ENCODE results near the gene PLAAT5.

Gene PLAAT5

GRCh38 chr11:63511048-63511748 lies 20.2 kb upstream of the PLAAT5 start:
- no peak for DNase-seq (ENCODE audit: low spot score)

DNA sequence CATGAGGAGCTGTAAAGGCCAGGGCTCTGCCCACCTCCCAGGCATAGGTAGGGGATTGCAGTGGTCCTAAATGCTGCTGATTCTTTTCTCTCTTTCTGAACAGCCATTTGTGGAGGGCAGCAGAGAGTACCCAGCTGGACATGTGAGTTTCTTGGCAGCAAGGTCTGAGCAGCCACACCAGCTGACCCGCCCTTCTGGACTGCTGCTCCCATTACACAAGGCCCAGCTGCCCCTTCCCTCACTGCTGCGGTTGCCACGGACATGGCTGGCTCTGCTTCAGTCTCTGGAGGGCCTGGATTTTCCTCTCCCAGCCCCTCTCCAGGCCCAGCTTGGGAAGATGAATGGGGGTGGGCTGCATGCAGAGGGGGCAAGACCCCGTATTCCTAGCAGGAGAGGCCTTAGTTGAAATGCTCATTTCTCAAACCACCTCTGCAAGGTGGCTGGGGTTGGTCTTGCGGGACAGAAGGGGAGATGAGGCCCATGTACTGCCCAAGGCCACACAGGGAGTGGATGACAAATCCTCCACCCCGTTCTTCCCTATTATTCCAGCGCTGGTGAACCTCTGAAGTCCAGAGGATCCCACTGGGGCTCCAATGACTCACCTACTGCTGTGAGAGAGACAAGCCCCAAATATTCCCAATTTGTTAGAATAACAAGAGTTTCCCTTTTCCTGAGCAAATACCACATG lies 19.5 kb upstream of the PLAAT5 start:
- DNase-seq (ENCODE audit: low spot score), result no peak

GRCh38 chr11:63508745-63509144 lies 17.8 kb upstream of the PLAAT5 start:
- DNase-seq (ENCODE audit: low spot score), result no peak

- DNase-seq (ENCODE audit: low spot score), result peak; percentile 45
Measured at GRCh38 chr11:63508009-63508408, 17.0 kb upstream of the PLAAT5 start.

DNA sequence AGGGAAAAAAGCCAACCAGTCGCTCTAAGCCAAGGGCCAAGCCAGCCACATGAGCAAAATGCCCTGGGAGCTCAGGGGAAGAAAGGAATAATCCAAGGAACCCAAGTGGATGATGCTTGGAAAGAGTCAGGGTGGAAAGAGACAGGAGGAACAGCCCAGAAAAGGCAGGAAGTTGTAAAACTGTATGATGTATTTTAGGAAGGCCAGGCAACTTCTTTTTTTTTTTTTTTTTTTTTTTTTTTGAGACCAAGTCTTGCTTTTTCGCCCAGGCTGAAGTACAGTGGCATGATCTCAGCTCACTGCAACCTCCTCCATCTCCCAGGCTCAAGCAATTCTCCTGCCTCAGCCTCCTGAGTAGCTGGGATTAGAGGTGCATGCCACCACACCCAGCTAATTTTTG lies 16.5 kb upstream of the PLAAT5 start:
- DNase-seq (ENCODE audit: low spot score), result no peak

DNA sequence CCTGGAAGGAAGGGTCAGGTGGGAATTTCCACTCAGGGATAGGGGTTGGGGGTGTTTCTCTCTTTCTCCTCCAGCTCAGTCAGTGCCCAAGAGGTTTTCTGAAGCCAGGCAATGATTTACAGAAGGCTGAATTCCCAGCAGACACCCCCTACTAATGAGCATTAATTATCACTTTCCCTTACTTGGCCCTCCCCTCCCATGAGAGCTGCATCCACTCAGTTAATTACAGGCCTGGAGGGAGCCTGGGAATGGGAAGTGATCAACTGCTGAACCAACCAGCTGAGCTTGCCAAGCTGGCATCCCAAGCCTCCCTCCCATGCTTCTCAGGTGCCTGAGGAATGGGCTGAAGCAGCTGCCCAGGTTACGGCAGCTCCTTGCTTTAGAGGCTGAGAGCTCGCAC lies 15.9 kb upstream of the PLAAT5 start:
- DNase-seq (ENCODE audit: low spot score), result no peak

- DNase-seq (ENCODE audit: low spot score), result no peak
Measured at GRCh38 chr11:63505857-63506528, 15.0 kb upstream of the PLAAT5 start, which contains the start of gene LGALS12. Gene LGALS12, plus strand, starts transcription at chr11:63506084. Its CDS starts 375 bp downstream, at chr11:63506459.

GRCh38 chr11:63504933-63505586 lies 14.1 kb upstream of the PLAAT5 start:
- no peak for DNase-seq (ENCODE audit: low spot score)

DNA sequence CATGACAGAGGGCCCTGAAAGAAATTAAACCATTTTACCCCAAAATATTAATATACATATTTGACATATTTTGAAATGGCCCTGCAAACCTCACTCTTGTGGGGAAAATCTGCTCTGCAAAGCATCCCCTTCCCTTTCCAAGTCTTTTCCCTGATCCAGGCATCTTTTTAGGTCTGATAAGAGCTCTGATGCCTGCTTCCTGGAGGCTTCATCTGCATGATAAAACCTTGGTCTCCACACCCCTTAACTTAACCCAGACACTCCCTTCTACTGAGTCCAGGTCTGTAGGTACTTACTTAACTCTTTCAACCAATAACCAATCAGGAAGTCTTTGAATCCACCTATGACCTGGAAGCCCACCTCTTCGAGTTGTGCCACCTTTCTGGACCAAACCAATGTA lies 13.1 kb upstream of the PLAAT5 start:
- DNase-seq (ENCODE audit: low spot score), result no peak

GRCh38 chr11:63503492-63503891 lies 12.5 kb upstream of the PLAAT5 start:
- DNase-seq (ENCODE audit: low spot score), result no peak

- DNase-seq (ENCODE audit: low spot score), result no peak
Measured at GRCh38 chr11:63502252-63502820, 11.4 kb upstream of the PLAAT5 start.

- no peak for DNase-seq (ENCODE audit: low spot score)
Measured at GRCh38 chr11:63501236-63501635, 10.3 kb upstream of the PLAAT5 start.

DNA sequence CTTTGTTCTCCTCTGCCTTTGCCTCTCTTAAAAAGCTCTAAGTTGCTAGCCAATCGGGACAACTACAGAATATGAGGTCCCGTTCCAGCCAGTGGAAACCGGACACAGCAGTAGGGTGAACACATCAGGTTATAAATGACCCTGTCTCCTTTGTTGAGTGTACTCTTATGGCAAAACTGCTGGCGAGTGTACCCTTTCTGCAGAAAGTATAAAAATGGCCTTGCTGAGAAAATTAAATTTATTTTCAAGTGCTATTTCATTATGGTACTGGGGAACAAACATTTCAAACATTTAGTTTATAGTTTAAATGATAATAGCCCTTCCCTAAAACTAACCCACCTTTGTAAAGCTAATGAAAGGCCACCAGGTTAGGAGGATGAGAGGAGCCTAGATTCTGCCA lies 8.9 kb upstream of the PLAAT5 start:
- no peak for DNase-seq (ENCODE audit: low spot score)

DNA sequence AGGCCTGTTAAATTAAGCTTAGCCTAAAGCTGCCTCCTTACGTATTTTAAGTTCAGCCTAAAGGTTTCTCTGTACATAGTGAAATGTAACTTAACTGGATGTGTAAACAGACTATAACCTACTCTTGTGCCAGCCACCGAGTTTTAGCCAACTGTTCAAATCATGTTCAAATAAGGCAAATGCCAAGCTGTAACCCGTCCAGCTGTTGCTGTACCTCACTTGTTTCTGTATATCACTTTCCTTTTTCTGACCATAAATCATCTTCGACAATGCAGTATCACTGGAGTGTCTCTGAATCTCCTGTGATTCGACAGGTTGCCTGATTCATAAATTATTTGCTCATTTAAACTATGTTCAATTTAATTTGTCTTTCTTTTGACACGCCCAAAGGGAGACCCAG lies 4.0 kb upstream of the PLAAT5 start:
- no peak for DNase-seq (ENCODE audit: low spot score)

DNA sequence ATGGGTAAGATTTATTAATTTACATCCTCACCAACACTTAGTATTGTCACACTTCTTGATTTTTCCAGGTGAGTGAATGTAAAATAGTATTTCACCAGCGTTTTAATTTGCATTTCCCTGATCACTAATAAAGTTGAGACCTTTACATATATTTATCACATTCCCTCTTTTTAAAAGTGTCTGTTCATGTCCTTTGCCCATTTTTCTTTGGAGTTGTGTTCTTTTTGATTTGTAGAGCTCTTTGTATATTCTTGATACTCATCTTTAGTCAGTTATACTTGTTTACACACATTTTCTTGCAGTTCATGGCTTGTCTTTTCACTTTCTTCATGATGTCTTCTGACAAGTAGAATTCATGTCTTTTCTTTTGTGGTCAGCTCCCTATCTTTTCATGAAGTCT lies 2.2 kb upstream of the PLAAT5 start:
- no peak for DNase-seq (ENCODE audit: low spot score)

DNA sequence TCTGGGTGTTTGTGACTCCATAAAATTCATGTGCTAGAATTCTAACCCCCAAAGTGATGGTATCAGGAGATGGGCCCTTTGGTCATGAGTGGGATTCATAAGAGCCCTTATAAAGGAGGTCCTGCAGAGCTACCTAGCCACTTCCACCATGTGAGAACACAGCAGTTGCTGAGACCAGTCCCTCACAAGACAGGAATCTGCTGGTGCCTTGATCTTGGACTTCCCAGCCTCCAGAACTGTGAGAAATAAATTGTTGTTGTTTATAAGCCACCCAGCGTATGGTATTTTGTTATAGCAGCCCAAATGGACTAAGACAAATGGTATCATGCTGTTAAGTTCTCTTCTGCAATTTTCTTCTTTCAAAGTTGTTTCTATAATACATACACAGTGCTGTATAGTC lies 1.5 kb upstream of the PLAAT5 start:
- DNase-seq (ENCODE audit: low spot score), result no peak

DNA sequence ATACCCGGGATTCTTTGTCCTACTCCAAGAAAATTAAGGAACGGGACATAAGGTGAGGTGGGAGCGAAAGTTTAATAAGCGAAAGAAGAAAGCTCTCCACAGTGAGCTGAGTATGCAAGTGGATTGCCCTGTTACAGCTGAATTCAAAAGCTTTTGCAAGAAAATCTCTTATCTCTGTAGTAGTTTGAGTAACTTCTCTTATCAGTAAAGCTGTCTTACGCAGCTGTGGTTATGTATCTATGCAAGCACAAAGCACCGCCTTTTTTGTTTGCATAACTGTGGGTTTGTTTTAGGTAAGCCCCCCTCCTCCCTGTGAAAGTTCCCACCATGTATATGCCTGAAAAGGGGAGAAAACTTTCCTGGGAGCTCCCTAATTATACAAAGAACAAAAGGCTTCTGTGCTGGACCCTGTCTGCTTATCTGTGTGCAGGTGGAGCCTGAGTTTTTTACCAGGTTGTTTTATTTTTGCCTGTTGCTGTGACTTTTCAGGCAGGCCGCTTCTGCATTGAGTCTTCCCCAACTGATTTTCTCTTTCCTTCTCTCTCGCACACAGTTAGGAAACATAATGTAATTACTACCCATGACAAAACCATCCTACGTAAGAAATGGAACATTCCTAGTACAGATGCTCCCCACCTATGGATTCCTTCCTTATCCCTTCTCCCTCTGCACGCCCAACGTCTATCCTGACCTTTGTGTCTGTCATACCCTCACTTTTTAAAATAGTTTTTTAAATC lies 837 bp upstream of the PLAAT5 start:
- no peak for DNase-seq (ENCODE audit: low spot score)

DNA sequence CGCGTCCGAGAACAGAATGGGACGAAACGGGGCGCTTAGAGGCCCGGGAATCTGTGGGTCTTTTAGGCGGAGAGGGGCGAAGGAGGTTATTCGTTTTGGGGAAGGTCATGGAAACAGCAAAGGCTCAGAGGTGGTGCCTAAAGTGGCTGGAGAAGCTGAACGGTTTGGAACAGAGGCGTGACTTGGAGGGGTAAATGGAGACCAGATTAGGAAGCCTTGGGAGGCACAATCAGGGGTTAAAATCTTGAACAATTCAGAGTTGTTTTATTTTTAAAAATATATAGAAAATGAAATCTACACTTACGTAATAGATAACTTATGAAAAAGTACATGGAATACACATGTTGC lies 247 bp upstream of the PLAAT5 start:
- no peak for DNase-seq (ENCODE audit: low spot score)

DNA sequence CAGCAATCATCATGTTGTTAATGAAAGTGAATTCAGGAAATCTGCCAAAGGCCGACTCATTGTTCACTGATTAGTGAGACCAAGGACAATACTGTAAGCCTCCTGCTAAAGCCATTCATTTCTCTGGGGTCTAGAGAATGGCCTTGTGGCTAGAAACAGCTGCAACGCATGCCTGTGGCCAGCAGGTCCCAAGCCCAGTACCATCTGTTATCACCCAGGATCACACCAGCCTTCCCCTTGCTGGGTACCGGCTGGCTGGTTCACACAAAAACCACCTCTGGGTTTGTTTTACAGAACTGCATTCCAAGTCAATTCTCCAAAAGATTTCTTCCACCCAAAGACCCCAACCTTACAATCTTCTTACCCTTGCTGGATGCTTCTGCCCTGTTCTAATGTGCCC lies 1.1 kb downstream of the PLAAT5 start:
- DNase-seq (ENCODE audit: low spot score), result no peak

- no peak for DNase-seq (ENCODE audit: low spot score)
Measured at GRCh38 chr11:63488789-63489188, 2.2 kb downstream of the PLAAT5 start.

- DNase-seq (ENCODE audit: low spot score), result no peak
Measured at GRCh38 chr11:63485777-63486176, 5.2 kb downstream of the PLAAT5 start.

DNA sequence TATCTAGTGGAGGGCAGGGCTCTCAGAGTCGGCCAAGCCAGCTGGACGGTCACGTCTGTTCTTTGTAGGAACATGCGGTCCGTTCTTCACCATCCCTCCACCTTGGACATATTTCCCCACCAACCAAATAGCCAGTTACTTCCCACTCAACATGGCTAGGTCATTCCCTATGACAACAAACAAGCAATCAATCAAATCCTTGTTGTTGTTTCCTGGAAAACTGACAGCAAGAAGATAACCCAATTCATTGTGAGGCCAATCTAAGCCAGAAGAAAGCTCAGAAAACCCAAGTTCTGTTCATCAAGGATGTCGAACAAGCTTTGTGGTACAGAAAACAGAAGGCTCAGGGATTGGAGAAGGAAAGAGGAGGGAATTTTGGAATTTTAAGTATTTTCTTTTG lies 10.9 kb downstream of the PLAAT5 start:
- no peak for DNase-seq (ENCODE audit: low spot score)

Measured in RKO (cell line).